ENCODE measurements around the gene LTF.

GRCh38 chr3:46472736-46473135 lies 8.0 kb upstream of the LTF start:
- TF ChIP-seq CTCF (IDR thresholded peaks at IDR 0.05; ENCODE audit: insufficient read depth, low read length) (no peak), SPI1 (IDR thresholded peaks at IDR 0.05; ENCODE audit: borderline replicate concordance, low read depth) (no peak)

All from HL-60 (cell line).